Femur (tissue), 1 donor: ENCODE measurements around the gene ARMC2.
"Not testable (repeated sequence)": the region's sequence is repeated elsewhere in the genome, so short reads cannot be mapped to it uniquely, and the experiment has no call there.

Experiments used
- DNase-seq: peaks from one replicate; pipeline ENCODE4 v3.0.0-alpha.2; 2017

Gene ARMC2

GRCh38 chr6:108922499-108922898 lies 74.3 kb downstream of the ARMC2 start:
- DNase-seq = no peak

- DNase-seq = no peak
Measured at GRCh38 chr6:108927927-108928326, 79.7 kb downstream of the ARMC2 start.

- no peak for DNase-seq
Measured at GRCh38 chr6:108928650-108929049, 80.4 kb downstream of the ARMC2 start.

GRCh38 chr6:108931090-108931489 lies 82.9 kb downstream of the ARMC2 start:
- DNase-seq = not testable (repeated sequence)

GRCh38 chr6:108937170-108937569 lies 88.9 kb downstream of the ARMC2 start:
- no peak for DNase-seq

GRCh38 chr6:108940741-108941140 lies 92.5 kb downstream of the ARMC2 start:
- DNase-seq = no peak

- no peak for DNase-seq
Measured at GRCh38 chr6:108941281-108941680, 93.1 kb downstream of the ARMC2 start.

GRCh38 chr6:108941859-108942258 lies 93.6 kb downstream of the ARMC2 start:
- DNase-seq = no peak

- DNase-seq = no peak
Measured at GRCh38 chr6:108942556-108943492, 94.6 kb downstream of the ARMC2 start.

GRCh38 chr6:108944071-108944470 lies 95.8 kb downstream of the ARMC2 start:
- DNase-seq = no peak

GRCh38 chr6:108944707-108945680 lies 96.8 kb downstream of the ARMC2 start:
- peak; percentile 70 for DNase-seq

- peak; percentile 91 for DNase-seq
Measured at GRCh38 chr6:108945681-108946159, 97.5 kb downstream of the ARMC2 start.

- peak; percentile 46 for DNase-seq
Measured at GRCh38 chr6:108946695-108947094, 98.5 kb downstream of the ARMC2 start.

GRCh38 chr6:108947114-108947854 lies 99.1 kb downstream of the ARMC2 start:
- DNase-seq = peak; percentile 52

- peak; percentile 58 for DNase-seq
Measured at GRCh38 chr6:108948181-108948661, 100.0 kb downstream of the ARMC2 start.

GRCh38 chr6:108951351-108951953 lies 103.2 kb downstream of the ARMC2 start:
- no peak for DNase-seq

GRCh38 chr6:108952776-108953486 lies 104.7 kb downstream of the ARMC2 start:
- DNase-seq = peak; percentile 50

- DNase-seq = no peak
Measured at GRCh38 chr6:108953681-108954080, 105.5 kb downstream of the ARMC2 start.

GRCh38 chr6:108955329-108955949 lies 107.2 kb downstream of the ARMC2 start:
- DNase-seq = no peak

GRCh38 chr6:108957221-108957620 lies 109.0 kb downstream of the ARMC2 start:
- DNase-seq = no peak
